Thyroid gland (tissue), 4 donors: Measurements from ENCODE around the gene BCL7B.

Experiments used
- POLR2A ChIP-seq, 2 donors: fragments of 450-650 bp; IDR thresholded peaks; one replicate each; pipeline ENCODE4 v1.6.1; 2017; ENCODE audit warnings: antibody characterized with exemption in 2 of 2, mild to moderate bottlenecking in 2 of 2, moderate library complexity in 1 of 2
- TF ChIP-seq, protein P1 (sequence below), 6 experiments: fragments of 200-600 bp in 3 of 6; fragments of 450-650 bp in 3 of 6; sonication (generic) in 3 of 6; IDR thresholded peaks; one replicate each; pipeline ENCODE4 v1.5.1; 2016 to 2019; ENCODE audit warnings: antibody characterized with exemption in 6 of 6, mild to moderate bottlenecking in 2 of 6, inconsistent platforms in 1 of 6, moderate library complexity in 1 of 6

DNA sequence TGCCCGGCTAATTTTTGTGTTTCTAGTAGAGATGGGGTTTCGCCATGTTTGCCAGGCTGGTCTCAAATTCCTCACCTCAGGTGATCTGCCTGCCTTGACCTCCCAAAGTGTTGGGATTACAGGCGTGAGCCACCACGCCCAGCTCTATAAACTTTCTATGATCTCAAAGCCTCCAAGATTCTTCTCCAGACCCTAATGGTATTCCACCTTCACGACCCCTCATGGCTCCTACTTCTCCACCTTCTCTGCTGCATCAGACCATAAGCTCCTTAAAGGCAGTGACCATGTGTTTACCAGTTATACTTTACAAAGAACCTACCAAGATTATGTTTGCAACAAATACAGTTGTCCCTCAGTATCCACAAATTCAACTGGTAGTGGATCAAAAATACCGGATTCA, 25.3 kb downstream of the BCL7B start:
- TF ChIP-seq, protein P1, sequence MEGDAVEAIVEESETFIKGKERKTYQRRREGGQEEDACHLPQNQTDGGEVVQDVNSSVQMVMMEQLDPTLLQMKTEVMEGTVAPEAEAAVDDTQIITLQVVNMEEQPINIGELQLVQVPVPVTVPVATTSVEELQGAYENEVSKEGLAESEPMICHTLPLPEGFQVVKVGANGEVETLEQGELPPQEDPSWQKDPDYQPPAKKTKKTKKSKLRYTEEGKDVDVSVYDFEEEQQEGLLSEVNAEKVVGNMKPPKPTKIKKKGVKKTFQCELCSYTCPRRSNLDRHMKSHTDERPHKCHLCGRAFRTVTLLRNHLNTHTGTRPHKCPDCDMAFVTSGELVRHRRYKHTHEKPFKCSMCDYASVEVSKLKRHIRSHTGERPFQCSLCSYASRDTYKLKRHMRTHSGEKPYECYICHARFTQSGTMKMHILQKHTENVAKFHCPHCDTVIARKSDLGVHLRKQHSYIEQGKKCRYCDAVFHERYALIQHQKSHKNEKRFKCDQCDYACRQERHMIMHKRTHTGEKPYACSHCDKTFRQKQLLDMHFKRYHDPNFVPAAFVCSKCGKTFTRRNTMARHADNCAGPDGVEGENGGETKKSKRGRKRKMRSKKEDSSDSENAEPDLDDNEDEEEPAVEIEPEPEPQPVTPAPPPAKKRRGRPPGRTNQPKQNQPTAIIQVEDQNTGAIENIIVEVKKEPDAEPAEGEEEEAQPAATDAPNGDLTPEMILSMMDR (IDR thresholded peaks at IDR 0.05) = no peak
- TF ChIP-seq POLR2A (IDR thresholded peaks at IDR 0.05) = no peak
